ENCODE data around the gene RNF150.

DNA sequence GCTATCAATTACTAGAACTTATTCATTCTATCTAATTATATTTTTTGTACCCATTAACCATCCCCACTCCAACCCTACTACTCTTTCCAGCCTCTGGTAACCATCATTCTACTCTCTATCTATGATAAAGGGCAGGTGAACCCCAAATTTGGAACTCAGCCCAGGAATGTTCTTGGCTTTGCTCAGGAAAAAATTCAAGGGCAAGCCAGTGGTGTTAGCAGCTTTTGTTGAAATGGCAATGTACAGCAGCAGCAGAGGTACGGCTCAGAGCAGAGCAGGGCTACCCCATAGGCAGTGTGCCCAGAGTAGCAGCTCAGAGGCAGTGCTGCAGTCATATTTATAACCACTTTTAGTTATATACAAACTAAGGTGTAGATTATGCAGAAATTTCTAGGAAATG is 138.2 kb downstream of the RNF150 start:
- no peak for TF ChIP-seq CTCF (IDR thresholded peaks at IDR 0.05; ENCODE audit: insufficient read depth, low read length)
- TF ChIP-seq POLR2AphosphoS5 (IDR thresholded peaks at IDR 0.05; ENCODE audit: low read depth) = no peak
- TF ChIP-seq, protein P1, sequence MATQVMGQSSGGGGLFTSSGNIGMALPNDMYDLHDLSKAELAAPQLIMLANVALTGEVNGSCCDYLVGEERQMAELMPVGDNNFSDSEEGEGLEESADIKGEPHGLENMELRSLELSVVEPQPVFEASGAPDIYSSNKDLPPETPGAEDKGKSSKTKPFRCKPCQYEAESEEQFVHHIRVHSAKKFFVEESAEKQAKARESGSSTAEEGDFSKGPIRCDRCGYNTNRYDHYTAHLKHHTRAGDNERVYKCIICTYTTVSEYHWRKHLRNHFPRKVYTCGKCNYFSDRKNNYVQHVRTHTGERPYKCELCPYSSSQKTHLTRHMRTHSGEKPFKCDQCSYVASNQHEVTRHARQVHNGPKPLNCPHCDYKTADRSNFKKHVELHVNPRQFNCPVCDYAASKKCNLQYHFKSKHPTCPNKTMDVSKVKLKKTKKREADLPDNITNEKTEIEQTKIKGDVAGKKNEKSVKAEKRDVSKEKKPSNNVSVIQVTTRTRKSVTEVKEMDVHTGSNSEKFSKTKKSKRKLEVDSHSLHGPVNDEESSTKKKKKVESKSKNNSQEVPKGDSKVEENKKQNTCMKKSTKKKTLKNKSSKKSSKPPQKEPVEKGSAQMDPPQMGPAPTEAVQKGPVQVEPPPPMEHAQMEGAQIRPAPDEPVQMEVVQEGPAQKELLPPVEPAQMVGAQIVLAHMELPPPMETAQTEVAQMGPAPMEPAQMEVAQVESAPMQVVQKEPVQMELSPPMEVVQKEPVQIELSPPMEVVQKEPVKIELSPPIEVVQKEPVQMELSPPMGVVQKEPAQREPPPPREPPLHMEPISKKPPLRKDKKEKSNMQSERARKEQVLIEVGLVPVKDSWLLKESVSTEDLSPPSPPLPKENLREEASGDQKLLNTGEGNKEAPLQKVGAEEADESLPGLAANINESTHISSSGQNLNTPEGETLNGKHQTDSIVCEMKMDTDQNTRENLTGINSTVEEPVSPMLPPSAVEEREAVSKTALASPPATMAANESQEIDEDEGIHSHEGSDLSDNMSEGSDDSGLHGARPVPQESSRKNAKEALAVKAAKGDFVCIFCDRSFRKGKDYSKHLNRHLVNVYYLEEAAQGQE (IDR thresholded peaks at IDR 0.05; ENCODE audit: insufficient replicate concordance, low read depth) = no peak
- no peak for TF ChIP-seq SPI1 (IDR thresholded peaks at IDR 0.05; ENCODE audit: borderline replicate concordance, low read depth)
